HG03097 (cell line): ENCODE data around the gene CCNY.
"Not testable (repeated sequence)": the region's sequence is repeated elsewhere in the genome, so short reads cannot be mapped to it uniquely, and the experiment has no call there.

ENCODE experiments used
- ATAC-seq: cut with Tn5 transposase; IDR thresholded peaks from one replicate; pipeline ENCODE4 v1.9.1; 2021; ENCODE audit not compliant: unreplicated experiment, low FRiP score

The CCNY gene

DNA sequence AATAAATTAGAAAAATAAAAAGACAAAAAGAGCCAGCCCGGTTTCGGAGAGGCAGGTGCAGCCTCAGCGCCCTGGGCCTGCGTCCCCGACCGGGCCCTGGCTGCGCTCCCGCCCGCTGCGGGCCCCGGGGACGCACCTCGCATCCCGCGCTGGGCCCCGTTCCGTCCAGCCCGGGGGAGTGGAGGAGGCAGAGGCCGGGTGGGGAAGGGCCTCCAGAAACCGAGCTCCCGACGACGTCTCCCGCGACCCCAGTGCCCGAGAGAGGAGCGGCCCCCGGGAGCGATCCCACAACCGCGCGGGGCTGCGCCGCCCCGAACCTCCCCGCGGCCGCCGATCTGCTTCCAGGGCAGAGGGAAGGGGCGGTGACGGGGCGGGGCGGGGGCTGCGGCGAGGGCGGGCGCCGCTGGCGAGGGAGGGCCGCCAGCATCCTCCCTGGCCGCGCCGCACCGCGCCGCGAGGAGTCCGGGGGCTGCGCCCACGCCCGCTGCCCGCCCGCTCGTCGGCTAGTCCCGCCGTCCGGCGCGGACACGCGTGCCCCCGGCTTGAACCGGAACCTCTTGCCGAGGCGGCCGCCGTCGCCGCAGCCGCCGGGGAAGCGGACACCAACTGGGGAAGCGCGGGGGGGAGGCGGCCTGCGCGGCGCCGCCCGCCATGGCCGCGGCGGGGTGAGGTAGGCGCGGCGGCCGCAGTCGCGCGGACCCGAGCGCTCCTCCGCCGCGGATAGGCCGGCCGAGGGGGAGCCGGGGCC lies at the start of gene CCNY:
Gene CCNY (plus strand): TSS at position 426 of the 748 bp plus-strand sequence. CDS start 545 bp downstream, outside the sequence.
- peak; percentile 46 for ATAC-seq

- ATAC-seq, result no peak
Measured at GRCh38 chr10:35289198-35289597, 47.1 kb upstream of the CCNY start.

- no peak for ATAC-seq
Measured at GRCh38 chr10:35294506-35294905, 41.8 kb upstream of the CCNY start.

DNA sequence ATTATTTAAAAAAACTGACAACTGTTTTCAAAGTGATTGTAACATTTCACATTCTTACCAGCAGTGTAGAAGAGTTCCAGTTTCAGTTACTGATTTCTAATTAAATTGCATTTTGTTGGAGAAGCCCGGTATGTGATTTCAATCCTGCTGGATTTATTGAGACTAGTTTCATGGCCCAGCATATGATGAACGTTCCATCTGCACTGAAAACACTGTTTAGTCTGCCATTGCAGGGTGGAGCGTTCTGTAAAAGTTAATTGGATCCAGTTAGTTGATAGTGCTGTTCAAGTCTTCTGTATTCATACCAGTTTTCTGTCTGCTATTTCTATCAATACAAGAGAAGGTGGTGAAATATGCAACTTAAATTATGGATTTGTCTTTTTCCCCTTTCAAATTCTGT lies 37.3 kb upstream of the CCNY start:
- no peak for ATAC-seq

- ATAC-seq, result no peak
Measured at GRCh38 chr10:35300063-35300699, 36.1 kb upstream of the CCNY start.

DNA sequence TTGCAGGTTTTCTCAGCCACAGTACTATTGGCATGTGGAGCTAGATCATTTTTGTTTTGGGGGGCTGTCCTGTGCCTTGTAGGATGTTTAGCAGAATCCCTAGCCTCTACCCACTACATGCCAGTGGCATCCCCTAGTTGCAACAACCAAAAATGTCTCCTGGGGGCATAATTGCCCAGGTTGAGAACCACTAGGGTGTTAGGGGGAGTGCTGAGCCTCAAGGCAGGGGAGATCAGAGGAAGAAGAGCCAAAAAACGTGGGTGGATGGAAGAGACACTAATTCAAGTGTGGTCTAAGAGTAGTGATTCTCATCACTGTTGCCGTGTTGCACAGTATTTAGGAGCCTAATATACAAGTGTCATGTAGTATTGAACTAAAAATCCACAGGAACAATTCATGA lies 31.7 kb upstream of the CCNY start:
- no peak for ATAC-seq

GRCh38 chr10:35306852-35307251 lies 29.5 kb upstream of the CCNY start:
- no peak for ATAC-seq

- no peak for ATAC-seq
Measured at GRCh38 chr10:35307297-35307696, 29.0 kb upstream of the CCNY start.

GRCh38 chr10:35308809-35309208 lies 27.5 kb upstream of the CCNY start:
- no peak for ATAC-seq

DNA sequence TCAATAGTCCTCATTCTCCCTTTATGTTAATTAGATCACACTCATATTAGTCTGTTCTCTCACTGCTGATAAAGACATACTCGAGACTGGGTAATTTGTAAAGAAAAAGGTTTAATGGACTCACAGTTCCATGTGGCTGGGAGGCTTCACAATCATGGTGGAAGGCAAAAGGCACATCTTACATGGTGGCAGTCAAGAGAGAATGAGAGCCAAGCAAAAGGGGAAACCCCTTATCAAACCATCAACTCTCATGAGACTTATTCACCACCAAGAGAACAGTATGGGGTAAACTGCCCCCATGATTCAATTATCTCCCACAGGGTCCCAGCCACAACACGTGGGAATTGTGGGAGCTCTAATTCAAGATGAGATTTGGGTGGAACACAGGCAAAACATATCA lies 22.2 kb upstream of the CCNY start:
- ATAC-seq, result not testable (repeated sequence)

DNA sequence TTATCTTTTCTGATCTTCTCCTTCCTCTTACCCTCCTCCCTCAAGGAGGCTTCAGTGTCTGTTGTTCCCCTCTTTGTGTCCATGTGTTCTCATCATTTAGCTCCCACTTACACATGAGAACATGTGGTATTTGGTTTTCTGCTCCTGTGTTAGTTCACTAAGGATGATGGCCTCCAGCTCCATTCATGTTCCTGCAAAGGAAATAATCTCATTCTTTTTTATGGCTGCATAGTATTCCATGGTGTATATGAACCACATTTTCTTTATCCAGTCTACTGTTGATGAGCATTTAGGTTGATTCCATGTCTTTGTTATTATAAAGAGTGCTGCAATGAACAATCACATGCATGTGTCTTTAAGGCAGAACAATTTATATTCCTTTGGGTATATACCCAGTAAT lies 21.1 kb upstream of the CCNY start:
- ATAC-seq, result not testable (repeated sequence)

DNA sequence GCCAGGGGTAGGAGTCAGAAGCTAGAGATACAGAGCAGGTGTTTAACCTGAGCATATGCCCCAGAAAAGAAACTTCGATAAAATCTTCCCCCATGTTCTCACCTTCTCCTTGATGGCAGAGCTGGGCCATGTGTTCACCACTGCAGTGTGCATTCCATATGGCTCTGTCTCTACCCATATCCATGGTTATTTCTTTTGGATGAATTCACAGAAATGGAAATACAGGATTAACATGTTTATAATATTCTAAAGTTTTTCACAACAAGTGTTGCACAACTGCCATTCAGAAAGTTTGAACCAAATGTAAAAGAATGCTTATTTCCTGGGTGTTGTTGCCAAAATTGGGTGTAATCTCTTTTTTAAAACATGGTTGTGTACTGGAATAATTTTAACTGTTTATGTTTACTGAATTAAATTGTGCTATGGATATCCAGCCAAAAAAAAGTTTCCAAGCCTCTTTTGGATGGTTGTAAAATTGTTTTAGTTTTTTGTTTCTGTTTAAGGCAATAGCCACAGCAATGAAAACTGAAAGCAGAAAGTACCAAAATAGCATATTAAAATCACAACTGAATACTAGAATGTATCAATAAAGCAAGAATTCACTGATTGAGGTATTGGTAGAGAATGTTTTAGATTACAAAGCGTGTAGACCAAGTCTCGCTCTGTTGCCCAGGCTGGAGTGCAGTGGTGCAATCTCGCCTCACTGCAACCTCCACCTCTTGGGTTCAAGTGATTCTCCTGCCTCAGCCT lies 19.9 kb upstream of the CCNY start:
- no peak for ATAC-seq

GRCh38 chr10:35318551-35318950 lies 17.8 kb upstream of the CCNY start:
- ATAC-seq, result no peak

DNA sequence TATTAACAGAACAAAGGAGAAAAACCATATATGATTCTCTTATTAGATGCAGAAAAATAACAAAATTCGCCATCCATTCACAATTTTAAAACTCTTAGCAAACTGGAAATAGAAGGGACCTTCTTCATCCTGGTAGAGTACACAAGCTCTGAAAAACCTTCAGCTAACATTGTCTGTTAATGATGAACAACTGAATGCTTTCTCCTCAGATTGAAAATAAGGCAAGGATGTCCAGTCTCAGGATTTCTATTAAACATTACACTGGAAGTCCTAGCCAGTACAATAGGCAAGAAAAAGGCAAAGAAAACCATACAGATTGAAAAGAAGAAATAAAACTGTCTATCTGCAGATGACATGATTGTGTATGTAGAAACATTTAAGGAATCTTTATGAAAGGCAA lies 16.0 kb upstream of the CCNY start:
- no peak for ATAC-seq

DNA sequence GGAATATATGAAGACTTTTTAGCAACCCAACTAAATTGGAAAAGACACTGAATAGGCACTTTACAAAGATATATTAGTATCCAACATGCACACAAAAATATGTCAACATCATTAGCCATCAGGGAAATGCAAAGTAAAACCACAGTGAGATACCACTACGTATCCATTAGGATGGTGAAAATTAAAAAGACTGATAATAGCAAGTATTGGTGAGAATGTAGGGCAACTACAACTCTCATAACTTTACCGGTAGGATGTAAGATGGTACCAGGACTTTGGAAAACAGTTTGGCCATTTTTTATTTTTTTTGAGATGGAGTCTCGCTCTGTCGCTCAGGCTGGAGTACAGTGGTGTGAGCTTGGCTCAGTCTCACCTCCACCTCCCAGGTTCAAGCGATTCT lies 13.7 kb upstream of the CCNY start:
- ATAC-seq, result no peak

GRCh38 chr10:35324196-35324595 lies 12.1 kb upstream of the CCNY start:
- no peak for ATAC-seq

DNA sequence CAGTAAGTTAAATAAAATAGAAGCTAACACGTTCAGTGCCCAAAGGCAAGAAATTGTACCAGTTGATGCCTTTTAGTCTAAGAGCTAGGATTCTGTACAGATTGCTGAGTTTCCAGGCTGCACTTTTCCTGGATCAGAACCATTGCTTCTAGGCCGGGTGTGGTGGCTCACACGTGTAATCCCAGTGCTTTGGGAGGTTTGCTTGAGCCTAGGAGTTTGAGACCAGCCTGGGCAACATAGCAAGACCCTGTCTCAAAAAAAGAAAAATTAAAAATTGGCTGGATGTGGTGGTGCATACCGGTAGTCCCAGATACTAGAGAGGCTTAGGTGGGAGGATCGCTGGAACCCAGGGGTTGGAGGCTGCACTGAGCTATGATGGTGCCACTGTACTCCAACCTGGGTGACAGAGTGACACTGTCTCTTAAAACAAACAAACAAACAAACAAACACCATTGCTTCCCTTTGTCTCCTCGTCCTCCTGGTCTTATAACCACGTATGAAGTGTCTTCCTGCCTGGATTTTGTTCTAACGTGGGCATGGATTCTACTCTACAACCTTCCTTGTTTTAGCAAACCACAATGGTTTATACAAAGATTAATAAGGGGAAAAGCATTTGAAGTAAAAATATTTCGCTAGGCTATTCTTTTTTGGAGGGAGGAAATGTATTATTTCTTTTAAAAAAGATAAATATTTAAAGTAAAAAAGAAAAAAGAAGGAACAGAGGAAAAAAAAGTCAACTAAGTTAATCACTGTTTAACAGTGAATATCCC lies 9.7 kb upstream of the CCNY start:
- ATAC-seq, result no peak

GRCh38 chr10:35327790-35328403 lies 8.4 kb upstream of the CCNY start:
- ATAC-seq, result no peak

DNA sequence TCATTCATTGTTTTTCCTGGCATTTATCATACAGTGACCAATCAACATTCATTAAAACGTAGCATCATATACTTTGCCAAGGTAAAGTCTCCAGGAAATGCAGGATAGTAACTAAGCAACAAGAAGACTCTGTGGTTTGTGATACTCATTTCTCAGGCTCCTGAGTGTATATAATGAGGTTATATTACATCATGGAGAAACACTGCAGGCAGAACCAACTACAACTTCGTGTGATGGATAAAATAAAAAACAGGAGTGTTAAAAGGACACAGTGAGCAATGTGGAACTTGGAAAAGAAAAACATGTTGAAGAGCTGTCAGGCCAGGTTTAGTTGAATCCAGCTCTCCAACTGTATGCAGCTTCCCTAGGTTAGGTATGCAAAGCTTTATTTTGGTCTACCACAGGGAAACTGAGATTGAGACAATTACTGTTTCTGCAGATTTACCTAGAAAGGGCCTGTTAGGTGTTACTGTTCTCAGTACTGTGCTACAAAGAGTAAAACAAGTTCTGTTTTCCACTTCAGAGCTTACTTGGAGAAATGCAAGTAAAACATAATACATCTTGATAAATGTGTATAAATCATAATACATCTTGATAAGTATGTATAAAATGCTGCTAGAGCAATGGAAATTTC lies 7.8 kb upstream of the CCNY start:
- ATAC-seq, result no peak

- ATAC-seq, result no peak
Measured at GRCh38 chr10:35329520-35329919, 6.8 kb upstream of the CCNY start.
